Sciatic nerve (tissue), 2 donors: ENCODE measurements around the gene AK1. TPM values are rescaled to one million over a fixed set of nuclear protein-coding genes. Genes with fewer than 3 reads are reported as not detected.
"Not testable (repeated sequence)": the region's sequence is repeated elsewhere in the genome, so short reads cannot be mapped to it uniquely, and the experiment has no call there.

Source experiments
- ATAC-seq: fragments of 200-7000 bp; cut with Tn5 transposase; one replicate; pipeline ENCODE4 v1.9.1; 2020; ENCODE audit warnings: mild to moderate bottlenecking, moderate library complexity
- DNase-seq: peaks from one replicate; pipeline ENCODE4 v3.0.0-alpha.2; 2020; ENCODE audit warnings: low spot score
- intact Hi-C: fragments of 100-400 bp; cut with DNase I; formaldehyde crosslinking; loops from one replicate; pipeline ENCODE4 v1.14.2; 2022
- total RNA-seq: library from RNA; stranded (reverse); fragmentation: NEBNext Ultra II Directional; extraction: Animal tissue kit (Norgen Biotek cat#: 25700); gene quantifications from one replicate; pipeline ENCODE4 v1.2.1, GENCODE V29; 2021
- donor health status: DM: no; HTN: no; CAD: no.
- donor health status: DM: no; HTN: no; CAD: no.

AK1 gene
- total RNA-seq, 1 donor from 2014 or later, result 61.0 TPM

- no peak for DNase-seq
- ATAC-seq, result no peak
- intact Hi-C loops, result no loop called here
Measured at GRCh38 chr9:127856729-127857116, 20.8 kb downstream of the AK1 start.

GRCh38 chr9:127856094-127856728 lies 21.3 kb downstream of the AK1 start:
- DNase-seq, result no peak

GRCh38 chr9:127855522-127855921 lies 22.0 kb downstream of the AK1 start:
- intact Hi-C loops, result no loop called here
- ATAC-seq (no peak), DNase-seq (no peak)

More at GRCh38 chr9:127856094-127856728, 21.3 kb downstream of the AK1 start:
- ATAC-seq, result no peak
- intact Hi-C loops, result no loop called here

DNA sequence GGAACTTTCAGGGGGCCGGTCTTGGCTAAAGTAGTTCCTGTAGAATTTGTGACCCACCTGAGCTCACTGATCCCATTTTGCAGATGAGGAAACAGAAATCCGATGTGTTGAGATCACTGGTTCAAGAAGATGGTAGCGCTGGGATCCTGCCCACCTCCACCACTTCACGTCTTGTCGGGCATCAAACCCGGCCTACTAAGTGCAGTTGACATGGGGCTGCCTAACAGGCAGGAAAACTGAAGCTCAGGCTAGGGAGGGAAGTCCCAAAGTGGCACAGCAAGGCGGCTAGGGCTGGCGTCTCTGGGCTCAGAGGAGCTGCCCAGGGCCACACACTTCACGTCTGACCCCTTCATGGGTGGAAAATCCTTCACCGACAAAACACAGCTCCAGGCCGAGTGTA lies 22.5 kb downstream of the AK1 start:
- intact Hi-C loops, result no loop called here
- ATAC-seq (no peak), DNase-seq (no peak)

GRCh38 chr9:127854184-127854806 lies 23.2 kb downstream of the AK1 start, which contains the start of gene ENG:
TSS of gene ENG (minus strand) at chr9:127854658. CDS start at chr9:127854355, 303 bp downstream.
- intact Hi-C loops, result no loop called here
- ATAC-seq (peak; percentile 78), DNase-seq (peak; percentile 87)

DNA sequence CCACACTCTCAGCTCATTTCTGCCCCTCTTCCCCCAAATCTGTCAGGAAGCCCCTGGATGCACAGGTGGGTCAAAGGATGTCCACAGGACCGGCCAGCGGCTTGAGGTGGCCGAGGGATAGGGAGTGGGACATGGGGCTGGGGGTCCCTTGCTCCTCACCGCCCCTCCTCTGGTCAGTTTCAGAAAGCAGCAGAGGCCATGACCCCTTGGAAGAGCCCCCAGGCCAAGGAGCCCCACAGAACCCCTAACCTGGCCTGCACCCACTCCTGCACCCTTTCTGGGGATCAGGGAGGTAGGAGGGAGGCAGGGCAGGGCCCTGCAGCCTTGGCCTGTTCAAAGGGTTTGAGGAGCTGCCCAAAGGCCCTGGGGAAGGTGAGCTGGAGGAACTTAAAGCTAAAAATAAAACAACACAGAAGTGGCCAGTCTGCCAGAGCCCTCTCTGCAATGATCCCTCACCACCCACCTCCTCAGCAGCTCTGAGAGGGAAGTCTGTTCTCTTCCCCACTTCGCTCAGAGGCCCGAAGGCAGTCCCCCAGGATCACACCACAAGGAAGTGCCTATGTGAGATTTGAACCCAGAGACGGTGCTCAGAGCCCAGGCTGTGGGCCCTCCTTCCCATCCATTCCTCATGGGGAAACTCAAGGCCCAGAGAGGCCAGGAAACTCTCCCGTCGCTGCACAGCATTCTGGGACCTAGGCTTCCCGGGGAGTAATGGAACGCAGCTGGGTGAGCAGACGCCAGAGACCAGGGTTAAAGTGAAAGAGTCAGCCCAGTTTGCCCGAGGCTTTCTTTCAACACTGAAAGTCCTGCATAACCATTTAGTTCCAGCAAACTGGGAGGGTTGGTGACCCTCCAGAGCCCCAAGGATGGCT lies 23.9 kb downstream of the AK1 start:
- intact Hi-C loops, result no loop called here
- ATAC-seq (peak; percentile 8), DNase-seq (no peak)

GRCh38 chr9:127852829-127853228 lies 24.6 kb downstream of the AK1 start:
- intact Hi-C loops, result no loop called here
- ATAC-seq, result no peak

GRCh38 chr9:127850286-127850830 lies 27.1 kb downstream of the AK1 start:
- no peak for ATAC-seq
- intact Hi-C loops, result no loop called here
- DNase-seq, result no peak

More at GRCh38 chr9:127852829-127853228, 24.6 kb downstream of the AK1 start:
- no peak for DNase-seq

GRCh38 chr9:127848756-127849504 lies 28.5 kb downstream of the AK1 start:
- no peak for ATAC-seq
- DNase-seq, result no peak
- intact Hi-C loops, result no loop called here

DNA sequence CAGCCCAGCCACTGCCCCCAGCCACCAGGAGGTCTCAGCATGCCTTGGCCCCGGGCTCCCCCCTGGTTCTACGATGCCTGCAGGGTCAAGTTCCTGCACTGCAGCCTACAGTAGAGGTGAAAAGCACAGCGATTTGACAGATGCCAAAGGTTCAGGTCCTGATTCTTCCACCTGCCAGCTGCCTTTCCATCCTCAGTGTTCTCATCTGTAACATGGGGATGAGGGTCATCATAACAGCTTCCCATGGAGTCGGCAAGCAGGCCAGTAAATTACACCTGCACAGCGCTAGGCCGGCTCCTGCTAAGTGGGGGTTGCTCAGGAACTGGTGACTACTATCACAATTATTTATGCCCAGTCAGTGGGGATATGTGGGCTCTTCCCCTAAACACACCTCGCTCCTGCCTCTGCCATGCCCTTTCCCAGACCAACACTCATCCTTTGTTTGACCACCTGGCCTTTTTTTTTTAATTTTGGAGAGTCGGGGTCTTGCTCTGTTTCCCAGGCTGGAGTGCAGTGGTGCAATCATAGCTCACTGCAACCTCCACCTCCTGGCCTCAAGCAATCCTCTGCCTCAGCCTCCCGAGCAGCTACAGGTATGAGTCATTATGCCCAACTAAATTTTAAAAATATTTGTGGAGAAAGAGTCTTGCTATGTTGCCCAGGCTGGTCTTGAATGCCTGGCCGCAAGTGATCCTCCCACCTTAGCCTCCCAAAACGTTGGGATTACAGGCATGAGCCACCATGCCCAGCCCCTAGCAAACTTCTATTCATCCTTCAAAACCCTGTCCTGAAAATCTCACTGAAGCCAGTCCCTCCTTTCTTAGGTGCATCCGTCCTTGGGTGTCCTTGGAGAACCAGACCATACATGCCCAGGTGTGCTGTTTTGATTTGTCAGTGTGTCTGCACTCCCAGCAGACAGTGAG lies 29.4 kb downstream of the AK1 start:
- intact Hi-C loops, result no loop called here
- ATAC-seq, result no peak
- no peak for DNase-seq

DNA sequence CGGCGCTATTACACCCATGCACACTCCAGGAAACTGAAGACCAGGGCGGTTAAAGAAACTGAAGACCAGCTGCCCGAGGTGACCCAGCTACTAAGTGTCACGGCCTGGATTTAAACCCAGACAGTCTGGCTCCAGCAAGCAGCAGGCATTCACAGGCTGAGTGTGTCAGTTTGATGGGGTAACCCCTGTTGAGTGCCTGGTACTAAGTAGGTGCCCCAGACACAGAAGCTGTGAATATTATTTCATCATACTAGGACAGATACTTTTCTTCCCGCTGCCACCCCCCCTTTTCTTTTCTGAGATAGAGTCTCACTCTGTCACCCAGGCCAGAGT lies 30.3 kb downstream of the AK1 start:
- intact Hi-C loops, result no loop called here
- peak; percentile 41 for ATAC-seq
- no peak for DNase-seq

DNA sequence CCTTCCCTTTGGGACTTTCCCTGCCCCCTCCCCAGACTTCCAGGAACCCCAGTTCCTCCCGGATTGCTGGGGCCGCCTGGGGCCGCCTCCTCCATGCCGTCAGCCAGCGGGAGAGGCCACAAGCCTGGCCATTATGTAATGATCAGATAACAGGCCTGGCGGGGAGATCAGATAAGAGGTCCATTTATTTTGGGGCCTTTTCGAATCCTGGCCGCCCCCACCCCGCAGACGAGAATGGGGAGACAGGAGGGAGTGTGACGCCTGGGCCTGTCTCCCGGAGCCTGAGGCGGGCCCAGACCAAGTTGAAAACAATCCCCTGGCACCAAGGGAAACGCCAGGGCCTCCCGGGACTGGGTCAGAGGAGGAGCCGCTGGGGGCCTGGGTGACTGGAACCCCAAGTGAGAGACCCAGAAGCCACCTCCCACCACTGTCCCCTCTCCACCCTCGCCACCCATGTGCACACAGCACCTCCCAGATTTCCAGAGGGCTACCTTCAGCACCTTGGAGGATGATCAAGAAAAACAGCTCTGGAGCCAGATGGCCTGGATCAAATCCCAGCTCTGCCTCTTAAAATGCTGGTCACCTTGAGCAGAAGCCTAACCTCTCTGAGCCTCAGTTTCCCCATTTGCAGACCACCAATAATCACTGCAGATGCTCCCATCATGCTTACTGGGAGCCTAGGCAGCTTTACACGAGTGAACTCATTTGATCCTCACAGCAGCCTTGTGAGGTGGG lies 30.9 kb downstream of the AK1 start:
- ATAC-seq, result peak; percentile 60
- peak; percentile 65 for DNase-seq
- intact Hi-C loops, result no loop called here

DNA sequence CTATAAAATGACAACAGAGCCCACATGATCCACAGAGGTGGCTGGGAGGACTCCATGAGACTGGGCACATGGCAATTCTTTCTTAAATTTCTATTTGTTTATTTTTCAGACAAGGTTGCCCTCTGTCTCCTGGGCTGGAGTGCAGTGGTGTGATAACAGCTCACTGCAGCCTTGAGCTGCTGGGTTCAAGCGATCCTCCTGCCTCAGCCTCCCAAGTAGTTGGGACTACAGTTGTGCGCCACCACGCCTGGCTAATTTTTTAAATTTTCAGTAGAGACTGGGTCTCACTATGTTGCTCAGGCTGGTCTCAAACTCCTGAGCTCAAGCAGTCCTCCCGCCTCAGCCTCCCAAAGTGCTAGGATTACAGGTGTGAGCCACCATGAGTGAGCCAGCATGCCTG lies 31.9 kb downstream of the AK1 start:
- ATAC-seq, DNase-seq, intact Hi-C loops: not testable (repeated sequence)

DNA sequence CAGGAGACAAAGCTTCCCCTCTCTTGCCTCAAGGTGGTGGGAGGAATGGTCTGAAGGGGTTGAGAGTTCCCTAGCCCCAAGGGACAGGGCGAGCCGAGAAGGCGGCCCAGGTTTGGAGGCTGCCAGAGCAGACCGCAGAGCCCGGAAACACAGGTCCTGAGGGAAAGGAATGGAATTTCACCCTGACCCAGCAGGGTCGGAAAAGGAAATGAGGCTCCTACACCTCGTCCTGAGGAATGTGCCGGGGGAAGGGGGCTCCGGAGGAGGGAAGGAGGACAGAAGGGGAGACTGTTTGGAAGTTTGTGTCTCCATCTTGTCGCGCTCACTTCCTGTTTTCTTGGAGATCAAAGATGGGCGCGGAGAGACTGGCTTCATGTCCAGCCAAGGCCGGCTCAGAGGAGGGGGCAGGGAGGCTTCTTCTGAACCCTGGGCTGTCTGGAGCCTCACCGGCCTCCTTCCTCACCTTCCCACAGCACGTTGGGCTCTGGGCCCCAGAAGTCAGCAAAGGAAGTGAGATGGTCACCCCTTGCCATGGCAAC lies 32.6 kb downstream of the AK1 start:
- ATAC-seq (peak; percentile 66), DNase-seq (no peak)
- intact Hi-C loops, result no loop called here

DNA sequence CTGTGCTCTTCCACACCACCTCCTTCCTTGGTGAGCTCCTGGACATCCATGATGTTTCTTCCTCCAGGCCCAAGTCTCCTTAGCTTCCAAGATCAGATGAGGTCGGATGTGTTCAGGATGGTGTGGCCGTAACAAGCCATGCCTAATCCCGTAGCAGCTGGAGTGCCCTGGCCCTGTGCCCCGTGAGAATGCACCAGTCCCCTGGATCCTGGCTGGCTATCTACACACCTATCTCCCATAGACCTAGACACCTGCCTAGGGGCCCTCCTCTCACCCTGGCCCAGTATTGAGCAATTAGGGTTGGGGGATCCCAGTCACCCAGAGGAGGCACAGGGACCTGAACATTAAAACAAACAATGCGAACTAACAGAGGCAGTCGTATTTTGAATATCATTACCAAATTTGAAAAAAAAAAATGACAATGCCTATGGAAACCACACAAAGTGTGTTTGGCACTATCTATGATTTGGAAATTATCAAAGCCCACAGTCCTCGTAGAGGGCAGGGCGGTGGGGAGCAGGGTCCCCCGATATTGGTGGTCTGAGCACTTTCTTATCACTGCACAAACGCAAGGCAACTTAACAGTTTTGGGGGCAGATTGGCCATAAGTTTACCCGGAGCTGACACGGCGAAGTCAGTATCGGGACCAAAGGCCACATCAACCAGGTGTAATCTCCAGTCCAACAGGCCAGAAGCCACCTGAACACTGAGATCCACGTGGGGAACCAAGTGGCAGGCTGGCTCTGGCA lies 36.2 kb downstream of the AK1 start:
- ATAC-seq (no peak), DNase-seq (no peak)
- intact Hi-C loops, result no loop called here

DNA sequence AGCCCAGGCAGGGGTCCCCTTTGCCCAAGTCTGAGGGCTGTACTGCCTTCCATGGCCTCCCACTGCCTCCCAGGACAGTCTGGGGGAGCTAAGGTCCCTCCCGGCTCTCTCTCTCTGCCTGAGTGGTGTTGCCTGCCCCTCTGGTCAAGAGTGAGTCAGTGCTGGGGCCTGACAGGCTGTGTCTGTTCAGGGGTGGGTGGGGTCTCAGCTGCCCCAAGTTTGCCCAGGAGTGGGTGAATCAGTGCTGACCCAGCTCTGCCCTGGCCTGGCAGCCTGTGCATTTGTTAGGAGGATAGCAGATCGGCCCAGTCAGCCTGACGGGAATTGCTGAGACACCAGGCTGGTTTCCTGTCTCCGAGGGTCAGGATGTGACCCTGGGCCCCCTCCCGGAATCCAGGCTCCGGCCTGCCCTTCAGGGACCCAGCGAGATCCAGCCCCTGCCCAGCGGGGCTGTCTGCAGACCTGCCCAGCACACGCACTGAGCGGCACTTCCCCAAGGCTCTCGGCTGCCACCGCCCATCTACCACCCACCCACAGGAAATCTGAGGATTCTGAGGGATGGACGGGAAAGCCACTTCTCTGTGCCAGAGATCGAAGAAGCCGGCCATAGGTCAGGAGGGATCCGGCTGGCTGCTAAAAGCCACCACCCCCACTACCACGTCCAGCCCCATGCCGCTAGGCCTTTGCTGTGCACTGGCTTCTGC lies 38.9 kb downstream of the AK1 start:
- intact Hi-C loops, result no loop called here
- ATAC-seq (peak; percentile 72), DNase-seq (peak; percentile 85)
